Stimulated activated CD8-positive, alpha-beta memory T cell treated with anti-CD3 and anti-CD28 coated beads, Interleukin-12 subunit alpha, Interleukin-12 subunit beta, amount 100 ng/mL, for 1 hour (primary cell): ENCODE results near the gene TMTC4.

Experiments used
- DNase-seq: peaks from one replicate; pipeline ENCODE4 v3.0.0-alpha.2; 2020; ENCODE audit warnings: low read depth

Gene TMTC4

DNA sequence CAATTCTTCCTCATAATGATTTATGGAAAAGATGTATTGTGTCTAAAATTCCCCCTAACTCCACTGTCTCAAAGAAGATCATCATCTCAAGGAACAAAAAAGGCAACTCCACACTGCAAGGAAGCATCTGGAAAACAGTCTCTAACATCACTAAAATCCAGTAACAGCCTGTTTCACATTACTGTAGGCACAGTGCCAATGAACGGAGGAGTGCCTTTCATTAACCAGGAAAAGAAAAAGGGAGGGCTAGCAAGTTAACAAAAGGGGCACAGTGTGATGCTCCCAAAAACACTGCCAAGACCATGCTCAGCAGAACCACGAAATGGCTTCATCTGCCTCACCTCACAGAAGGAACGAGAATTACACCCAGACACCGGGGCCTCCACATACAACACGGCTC is 8.5 kb downstream of the TMTC4 start:
- no peak for DNase-seq

DNA sequence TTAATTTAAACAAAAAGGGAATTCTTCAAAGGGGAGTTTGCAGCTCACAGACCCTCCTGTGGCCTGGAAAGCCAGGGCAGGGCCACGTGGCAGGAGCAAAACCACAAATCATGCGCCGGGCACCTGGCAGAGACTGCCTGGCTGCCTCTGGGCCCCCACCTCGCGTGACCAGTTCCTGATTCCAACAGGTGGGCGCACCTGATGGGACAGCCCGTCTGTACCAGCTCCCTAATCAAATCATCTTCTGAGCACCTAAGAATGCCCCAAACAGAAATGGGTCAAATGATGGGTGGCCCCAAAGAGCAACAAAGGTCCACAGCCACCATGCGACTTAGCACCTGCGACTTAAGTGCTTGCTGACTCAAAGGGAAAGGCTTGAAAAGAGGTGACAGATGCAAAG is 9.2 kb downstream of the TMTC4 start:
- DNase-seq: no peak

DNA sequence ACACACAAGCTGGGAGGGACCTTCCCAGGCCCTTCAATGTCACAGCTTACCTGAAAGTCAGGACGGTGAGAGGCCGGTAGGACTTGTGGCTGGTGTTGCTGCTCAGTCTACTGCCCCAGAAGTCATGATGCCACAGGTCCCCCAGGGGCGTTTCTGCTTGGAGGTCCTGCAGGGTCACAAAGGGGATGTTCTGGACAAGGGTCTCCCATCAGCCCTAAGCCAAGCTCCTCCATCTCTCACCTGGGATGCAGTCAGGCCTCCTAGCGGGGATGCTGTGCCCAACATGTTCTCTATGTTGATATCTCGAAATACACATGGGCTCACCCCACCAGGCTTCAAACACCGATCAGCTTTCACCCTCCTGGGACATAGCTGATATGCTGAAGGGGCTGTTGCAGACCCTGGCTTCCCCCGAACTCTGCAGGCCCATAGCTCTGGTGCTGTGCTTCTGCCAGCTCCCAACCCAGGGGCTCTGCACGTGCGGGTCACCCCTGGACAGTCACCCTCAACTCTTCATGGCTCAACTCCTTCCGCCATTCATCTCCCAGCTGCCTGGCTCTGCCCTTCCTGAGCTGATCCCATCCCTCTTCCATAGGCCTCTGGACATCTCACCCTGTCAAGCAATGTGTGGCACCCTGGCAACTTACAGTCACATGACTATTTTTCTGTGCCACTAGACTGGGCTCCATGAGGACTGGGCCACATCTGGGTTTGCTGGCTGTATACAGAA is 10.3 kb downstream of the TMTC4 start:
- no peak for DNase-seq

DNA sequence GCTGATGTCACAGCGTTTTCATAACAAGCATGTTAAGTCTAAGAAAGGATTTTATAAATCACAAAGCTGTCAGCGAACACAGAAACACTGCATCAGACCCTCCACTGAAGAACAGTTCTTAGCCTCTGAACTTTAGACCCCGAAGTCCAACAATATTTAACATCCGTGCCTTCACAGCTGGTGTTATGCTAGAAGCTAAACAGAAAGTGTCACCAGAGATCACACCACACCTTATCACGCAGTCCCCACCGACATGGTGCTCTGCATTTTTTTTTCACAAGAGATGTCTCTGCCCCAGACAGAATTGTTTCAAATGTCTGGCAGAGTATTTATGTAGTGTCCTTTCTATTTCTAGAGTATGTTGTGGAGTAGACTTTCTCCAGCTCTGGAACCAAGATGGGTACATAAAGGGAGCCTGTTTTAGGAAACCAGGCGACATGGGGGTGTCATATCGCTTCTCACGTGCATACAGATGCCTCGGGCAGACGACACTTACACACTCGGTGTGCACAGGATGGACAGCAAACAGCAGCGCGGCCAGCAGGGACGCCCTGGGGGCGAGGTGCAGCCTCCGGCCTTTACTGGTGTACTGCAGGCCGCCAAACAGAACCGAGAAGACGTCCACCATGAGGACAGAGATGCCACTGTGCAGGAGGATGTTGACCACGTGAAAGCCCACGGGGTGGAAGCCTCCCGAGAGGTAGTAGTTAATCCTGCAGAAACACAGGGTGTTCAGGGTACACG is 12.0 kb downstream of the TMTC4 start:
- no peak for DNase-seq

DNA sequence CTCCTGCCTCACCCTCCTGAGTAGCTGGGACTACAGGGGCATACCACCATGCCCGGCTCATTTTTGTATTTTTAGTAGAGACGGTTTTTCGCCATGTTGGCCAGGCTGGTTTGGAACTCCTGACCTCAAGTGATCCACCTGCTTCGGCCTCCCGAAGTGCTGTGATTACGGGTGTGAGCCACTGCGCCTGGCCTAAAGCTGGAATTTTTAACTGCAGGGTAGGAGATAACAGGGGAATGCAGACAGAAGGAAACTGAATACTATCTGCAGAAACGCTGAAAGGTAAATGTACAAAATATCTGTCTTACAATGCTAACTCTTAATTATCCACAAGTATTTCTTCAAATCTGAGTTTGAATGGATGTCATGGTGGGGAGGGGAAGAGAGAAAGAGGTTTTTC is 13.8 kb downstream of the TMTC4 start:
- DNase-seq: no peak

DNA sequence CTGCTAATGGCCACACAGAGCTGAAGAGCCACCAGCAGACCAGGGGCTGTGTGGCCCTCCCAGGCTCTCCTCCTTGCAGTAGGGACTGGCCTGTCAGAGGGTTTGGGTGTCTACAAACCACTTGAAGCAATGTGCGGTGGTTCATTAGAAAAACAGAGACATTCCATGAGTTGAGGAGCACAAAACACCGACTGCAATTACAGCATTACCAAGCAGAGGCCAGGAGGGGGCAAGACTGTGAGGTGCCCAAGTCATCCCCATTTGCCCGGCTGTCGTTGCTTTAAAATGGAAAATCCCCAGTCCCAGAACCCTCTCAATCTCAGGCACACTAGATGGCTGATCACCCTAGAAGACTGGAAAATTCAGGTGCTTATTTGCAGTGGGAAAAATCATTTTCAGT is 15.0 kb downstream of the TMTC4 start:
- DNase-seq: no peak

DNA sequence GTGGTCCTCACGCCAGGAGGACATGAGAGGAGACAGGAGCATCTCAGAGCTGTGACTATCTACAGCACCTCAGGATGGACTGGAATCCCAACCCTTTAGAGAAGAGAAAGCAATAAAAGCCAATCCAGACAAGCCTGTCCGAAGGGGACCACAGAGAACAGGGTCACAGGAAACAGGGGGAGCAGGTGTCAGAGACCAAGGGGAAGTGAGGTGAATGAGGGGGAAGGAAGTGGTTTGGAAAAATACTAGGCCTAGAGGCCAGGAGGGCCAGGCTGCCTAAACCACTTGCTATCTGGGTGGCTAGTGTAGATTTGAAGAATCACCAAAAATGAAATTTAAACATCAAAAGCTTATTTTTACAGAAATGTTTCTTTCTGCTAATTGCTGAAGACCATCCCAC is 16.2 kb downstream of the TMTC4 start:
- DNase-seq: no peak

DNA sequence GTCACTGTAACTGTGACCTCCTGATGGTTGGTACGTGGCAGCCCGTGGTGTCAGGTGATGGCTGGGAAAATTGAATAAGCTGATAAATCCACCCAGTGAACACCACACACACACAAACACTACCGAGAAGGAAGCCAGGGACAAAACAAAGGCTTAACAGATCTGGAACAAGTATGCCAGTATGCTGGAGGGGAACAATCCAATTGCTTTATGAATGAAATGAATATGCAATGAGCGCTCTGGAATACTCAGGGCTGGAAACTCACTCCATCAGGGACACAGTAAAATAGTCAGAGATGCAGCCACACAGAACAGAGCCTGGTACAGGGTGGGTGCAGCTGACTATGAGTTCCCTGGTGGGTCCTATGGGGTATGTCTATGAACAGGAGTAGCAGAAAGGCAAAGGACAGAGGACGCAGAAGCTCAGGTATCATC is 16.7 kb downstream of the TMTC4 start:
- no peak for DNase-seq

DNA sequence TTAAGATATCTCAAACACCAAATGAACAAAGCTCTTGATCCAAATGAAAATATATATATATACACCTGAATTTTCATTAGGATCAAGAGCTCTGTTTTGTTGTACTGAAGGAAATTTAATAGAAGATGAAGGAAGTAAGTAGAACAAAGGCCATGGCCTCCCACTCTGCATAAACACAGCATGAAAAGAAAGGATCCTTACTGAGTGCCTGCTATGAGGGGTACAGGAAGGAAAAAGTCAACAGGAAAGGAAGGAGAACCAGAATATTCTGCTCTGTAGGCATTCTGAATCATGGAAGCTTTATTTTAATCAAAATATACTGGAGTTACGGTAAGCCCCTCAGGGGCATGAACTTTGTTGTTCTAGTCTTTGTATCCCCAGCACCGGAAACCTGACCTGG is 22.1 kb downstream of the TMTC4 start:
- no peak for DNase-seq

DNA sequence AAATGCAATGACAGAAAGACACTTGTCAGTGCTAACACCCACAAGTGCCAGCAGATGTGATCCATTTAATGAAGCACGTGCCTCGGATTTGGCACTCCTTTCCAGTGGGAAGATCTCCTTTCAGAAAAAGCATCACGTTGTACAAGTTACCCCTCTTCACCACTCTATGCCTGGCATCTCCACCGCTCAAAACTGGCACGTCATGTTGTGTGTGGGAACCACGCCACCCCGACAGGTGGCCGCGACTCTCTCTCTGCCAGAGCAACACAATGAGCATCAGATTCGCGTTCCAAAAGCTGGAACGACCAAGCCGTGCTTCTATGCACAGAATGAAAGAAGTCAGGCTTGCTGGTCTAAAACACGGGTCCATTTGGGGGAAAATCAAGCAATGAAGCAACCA is 24.3 kb downstream of the TMTC4 start:
- DNase-seq: no peak

DNA sequence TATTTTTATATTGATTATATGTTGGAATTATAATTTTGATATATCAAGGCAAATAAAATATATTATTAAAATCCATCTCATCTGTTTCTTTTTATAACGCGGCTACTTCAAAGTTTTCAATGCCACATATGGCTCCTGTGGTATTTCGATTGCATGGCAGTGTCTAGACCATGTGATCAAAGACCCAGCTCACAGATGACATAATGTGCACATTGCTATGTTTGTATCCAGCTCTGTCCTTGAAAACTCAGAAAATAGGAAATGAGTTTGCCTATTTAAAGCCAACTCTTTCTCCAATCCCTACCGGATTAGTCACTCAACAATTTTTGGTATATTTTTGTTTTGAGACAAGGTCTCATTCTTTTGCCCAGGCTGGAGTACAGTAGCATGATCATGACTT is 26.2 kb downstream of the TMTC4 start:
- DNase-seq: no peak

DNA sequence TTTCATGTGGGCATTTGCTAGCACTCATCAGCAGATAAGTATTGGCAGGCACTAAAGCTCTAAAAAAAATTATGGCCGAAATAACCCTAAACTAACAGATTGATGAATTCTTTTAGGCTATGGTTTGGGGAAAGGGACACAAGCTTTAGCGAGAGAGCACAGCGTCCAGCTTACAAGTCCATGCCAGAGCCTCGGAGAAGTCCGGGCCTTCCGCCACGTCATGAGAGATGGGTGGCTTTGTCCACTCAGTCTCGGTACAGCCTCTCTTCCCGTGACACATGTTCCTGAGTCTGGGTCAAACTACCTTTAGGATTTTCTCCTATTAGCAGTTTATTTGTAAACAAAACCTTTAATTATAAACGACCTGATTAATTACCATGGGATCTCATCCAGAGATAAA is 27.7 kb downstream of the TMTC4 start:
- DNase-seq: no peak

DNA sequence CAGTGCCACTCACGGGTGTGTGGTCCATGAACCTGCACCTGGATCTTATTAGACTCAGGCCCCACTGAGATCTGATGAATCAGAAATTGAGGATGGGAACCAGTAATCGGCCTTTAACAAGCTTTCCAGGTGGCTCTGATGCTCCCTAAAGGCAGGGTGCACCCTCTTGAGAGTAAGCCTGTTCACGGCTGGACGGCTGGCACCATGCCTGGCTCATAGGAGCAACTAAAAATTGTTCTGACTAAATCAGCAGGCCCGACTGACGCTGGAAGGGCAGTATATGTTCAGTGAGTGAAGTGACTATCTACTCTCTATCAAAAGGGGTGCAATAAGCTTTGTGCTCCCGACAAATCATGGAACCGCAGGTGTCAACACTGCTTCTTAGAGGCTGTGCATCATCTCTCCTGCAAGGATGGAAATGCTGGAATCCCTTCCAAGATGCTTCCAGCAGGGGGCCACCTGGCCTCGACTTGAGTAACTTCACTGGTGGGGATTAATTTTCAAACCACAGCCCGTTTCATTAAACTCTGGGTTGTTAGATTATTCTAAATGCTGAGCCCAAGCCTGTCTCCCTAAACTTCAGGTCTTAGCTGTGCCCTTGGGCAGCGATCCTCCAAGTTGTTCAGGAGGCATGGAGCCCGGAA is 28.4 kb downstream of the TMTC4 start:
- DNase-seq: no peak

DNA sequence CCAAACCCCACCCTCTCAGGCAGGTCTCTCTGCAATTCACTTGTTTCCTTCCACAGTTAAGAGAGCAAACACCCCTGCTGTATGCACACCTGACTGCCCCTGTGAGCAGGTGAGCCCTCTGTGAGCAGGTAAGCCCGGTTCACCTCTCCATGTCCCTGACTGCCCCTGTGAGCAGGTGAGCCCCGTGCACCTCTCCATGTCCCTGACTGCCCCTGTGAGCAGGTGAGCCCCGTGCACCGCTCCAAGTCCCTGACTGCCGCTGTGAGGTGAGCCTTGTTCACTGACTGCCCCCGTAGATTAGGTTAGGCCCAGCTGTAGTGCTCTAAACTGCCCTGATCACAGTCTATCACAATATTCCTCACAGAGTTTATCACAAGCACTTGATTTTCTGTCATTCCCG is 29.2 kb downstream of the TMTC4 start:
- no peak for DNase-seq

DNA sequence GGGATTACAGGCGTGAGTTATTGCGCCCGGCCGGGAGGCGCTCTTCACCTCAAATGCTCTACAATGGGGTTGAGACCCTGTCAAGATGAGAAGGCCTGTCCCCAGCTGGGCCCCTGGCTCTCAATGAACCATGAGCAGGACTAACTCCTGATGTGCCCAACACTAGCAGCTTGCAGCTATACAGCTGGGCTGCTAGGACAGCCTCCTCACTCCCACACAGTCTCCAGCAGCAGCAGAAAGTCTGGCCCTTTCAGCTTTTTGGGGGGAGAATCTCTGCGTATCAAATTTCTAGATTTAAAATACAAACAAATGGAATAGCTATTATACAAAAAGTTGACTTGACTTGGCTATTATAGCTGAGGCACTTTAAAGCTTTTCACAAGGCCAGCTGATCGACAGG is 30.2 kb downstream of the TMTC4 start:
- DNase-seq: no peak

DNA sequence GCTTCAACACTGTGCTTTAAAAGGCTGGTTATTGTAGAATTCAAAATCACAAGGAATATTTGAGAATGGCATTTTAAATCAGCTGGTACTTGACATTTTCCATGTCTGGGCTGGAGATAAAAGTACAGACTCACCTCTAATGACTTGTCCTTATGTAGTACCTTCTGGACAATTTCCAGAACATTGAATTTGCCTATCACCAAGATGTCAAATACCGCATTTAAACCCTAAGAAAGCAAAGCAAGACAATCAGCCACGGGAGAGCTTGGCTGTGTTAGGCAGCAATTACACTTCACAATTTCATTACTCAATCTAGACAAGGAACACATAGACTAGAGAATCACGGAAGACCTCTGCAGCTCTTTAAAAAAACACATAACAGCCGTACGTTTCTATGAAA is 36.8 kb downstream of the TMTC4 start:
- DNase-seq: no peak

DNA sequence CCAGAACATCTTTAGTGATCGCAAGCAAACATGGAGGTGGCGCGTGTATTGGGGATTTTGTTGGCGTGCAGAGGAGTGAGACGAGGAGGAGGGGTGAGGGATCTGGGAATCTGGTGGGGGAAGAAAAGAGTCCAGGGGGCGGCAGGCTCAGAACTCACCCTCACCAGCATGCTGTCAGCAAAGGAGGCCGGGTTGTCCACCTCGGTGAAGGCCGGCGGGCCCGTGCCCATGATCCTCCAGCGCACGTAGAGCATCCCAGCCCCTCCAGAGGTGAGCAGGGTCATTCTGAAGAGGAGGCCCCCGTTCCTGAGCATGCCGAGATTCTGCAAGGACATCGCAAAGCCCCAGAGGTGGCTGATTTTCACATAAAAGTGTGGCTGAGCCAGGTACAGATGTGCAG is 37.2 kb downstream of the TMTC4 start:
- no peak for DNase-seq

DNA sequence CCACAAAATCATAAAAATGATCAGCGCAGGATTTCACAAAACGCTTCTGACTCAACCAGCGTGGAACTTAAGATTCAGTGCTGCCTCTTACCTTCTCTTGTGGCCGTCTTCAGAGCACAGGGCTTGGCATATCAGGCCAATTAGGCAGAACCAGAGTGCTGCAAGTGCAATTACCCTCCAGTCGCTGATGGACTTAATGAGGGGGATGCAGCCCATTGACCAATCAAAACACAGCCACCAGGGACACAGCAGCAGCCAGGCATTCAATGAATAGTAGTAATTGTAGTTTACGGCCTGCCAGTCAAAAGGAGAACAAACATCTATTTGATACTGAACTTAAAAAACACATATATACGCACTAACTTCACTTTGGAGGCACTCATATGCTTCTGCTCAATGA is 38.2 kb downstream of the TMTC4 start:
- no peak for DNase-seq

DNA sequence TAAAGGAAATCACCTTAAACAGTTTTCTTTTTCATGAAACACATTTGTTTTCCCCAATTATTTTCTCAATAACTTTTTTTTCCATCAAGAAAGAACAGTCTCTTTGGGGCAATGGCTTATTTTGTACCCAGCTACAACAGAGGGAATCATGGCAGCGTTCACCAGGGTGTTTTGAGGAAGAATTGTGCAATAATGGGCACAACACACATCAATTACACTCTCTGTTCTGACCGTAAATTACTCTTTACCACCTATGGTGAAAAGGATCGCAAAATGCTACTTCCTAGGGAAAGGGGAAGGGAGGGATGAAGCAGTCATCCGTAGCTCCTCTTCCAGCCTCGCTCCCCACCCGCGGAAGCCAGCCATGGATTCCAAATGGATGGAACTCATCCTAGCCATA is 38.6 kb downstream of the TMTC4 start:
- DNase-seq: no peak

DNA sequence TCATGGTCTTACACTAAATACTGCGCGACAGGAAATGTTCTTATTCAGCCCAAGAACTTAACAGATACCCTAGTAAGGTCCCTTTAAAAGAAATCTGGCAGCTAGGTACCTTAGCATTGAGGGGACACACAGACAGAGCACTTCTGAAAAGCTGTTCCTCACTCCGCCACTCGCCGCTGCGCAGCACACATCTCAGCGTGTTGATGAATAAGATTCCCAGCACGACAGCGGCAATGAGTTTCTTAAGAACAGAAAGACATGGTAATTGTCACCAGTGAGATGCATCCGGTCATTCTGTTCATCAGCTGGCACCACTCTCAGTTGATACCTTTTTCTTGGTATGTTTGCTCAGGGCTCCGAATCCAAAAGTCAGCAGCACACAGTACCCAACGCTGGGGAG is 39.9 kb downstream of the TMTC4 start:
- DNase-seq: no peak

DNA sequence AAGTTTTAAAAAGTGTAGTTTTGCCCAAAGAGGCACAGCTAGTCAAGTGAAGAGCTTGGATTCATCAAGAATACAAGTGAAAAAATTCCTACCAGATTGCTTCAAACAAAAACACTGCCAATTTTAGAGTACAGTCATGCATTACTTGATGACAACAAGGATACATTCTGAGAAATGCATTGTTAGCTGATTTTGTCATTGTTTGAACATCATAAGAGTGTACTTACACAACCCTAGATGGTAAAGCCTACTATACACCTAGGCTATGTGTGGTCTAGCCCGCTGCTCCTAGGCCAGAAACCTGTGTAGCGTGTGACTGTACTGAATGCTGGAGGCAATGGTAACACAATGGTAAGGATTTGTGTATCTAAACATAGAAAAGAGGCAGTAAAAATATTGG is 41.1 kb downstream of the TMTC4 start:
- no peak for DNase-seq

DNA sequence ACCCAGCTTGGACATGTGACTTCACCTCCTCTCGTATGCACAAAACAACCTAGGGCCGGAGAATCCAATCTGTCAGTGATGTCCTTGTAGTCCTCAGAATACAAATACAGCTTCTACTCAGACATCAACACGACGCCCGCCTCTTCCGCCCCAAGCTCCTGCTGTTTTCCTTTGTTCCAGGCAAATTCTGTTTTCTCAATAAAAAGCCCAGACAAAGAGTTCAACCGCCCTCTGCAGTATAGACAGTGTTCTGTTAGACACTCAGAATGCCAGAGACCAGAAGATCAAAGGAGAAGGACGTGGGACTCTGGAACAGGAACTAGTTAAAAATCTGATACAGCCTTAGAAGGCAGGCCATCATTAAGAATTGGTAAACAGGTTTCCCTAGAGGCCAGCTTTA is 44.0 kb downstream of the TMTC4 start:
- DNase-seq: no peak

DNA sequence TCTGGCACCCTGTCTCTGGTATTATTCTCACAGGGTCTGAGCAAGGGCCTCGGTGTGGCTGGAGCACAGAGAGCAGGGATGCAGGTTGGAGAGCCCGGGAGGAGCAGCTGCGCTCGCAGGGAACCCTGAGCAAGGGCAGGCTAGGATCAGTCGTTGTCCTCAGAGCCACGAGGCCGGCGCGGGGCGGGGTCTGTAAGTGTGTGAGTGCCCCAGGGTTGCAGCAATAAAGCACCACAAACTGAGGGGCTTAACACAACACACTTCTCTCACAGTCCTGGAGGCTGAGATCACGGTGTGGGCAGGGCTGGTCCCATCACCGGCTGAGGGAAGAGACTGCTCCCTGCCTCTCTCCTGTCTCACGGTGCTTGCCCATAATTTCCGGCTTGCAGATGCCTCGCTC is 47.5 kb downstream of the TMTC4 start:
- DNase-seq: no peak

DNA sequence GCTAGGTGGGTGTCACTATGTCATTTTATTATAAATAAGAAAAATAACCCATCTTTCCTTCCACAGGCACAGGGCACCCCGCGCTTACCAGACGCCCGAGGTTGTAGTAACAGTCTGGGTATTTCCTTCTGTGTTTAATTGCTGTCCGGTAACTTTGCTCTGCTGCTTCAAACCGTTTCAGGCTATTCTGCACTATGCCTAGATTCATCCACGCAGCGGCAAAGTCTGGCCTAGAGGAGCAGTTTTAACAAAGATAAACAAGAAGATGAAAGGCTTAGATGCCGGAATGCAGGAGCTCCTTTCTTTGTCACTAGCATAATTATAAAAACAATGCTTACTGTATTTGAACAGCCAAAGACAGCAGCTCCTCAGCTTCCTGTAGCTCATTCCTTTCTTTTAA is 49.1 kb downstream of the TMTC4 start:
- no peak for DNase-seq
